GM12875 (cell line): ENCODE results near the gene TDRD9.

Experiments
- H3K4me3 ChIP-seq: one replicate; pipeline ENCODE4 v1.5.1; 2011; ENCODE audit warnings: low read depth, low read length, control low read depth
- TF ChIP-seq, protein P1 (sequence below): IDR thresholded peaks from 2 replicates; pipeline ENCODE4 v1.5.1; 2011; ENCODE audit warnings: low read depth, mild to moderate bottlenecking, control low read depth, inconsistent platforms, low read length, moderate library complexity, borderline replicate concordance; ENCODE audit not compliant: insufficient read depth

The TDRD9 gene

DNA sequence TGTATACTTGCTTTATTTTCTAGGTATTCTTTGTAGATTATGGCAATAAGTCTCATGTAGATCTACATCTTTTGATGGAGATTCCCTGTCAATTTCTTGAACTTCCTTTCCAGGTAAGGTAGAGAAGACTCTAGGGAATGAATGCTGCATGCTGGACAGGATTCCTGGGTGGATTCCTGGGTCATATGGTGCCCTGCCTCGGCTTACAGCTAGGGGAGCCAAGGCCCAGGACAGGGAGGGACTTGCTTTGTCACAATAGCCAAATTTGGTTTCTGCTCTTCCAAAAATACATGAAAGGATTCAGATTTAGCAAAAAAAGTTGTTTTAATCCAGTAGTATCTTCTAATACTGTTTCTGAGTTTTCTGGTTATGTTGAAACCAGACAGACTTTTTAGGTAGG lies 97.8 kb downstream of the TDRD9 start:
- TF ChIP-seq, protein P1, sequence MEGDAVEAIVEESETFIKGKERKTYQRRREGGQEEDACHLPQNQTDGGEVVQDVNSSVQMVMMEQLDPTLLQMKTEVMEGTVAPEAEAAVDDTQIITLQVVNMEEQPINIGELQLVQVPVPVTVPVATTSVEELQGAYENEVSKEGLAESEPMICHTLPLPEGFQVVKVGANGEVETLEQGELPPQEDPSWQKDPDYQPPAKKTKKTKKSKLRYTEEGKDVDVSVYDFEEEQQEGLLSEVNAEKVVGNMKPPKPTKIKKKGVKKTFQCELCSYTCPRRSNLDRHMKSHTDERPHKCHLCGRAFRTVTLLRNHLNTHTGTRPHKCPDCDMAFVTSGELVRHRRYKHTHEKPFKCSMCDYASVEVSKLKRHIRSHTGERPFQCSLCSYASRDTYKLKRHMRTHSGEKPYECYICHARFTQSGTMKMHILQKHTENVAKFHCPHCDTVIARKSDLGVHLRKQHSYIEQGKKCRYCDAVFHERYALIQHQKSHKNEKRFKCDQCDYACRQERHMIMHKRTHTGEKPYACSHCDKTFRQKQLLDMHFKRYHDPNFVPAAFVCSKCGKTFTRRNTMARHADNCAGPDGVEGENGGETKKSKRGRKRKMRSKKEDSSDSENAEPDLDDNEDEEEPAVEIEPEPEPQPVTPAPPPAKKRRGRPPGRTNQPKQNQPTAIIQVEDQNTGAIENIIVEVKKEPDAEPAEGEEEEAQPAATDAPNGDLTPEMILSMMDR, result no peak
- H3K4me3 ChIP-seq, result no peak overlapping the region

DNA sequence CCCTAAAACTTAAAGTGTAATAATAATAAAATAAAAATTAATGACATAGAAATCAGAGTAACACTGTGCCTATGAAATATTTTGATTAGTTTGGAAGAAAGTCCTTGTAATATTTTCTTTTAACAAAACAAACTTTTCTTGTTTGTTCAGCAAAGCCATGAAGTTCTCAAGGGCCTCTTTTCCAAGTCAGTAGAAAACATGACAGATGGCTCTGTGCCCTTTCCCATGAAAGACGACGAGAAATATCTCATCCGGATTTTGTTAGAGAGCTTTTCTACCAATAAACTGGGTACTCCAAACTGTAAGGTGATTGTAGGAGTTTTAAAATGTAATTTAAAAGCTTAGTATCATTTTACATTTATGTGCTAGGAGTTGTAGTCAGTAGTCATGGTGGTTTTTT lies 102.7 kb downstream of the TDRD9 start:
- TF ChIP-seq, protein P1, result no peak
- H3K4me3 ChIP-seq, result no peak overlapping the region

DNA sequence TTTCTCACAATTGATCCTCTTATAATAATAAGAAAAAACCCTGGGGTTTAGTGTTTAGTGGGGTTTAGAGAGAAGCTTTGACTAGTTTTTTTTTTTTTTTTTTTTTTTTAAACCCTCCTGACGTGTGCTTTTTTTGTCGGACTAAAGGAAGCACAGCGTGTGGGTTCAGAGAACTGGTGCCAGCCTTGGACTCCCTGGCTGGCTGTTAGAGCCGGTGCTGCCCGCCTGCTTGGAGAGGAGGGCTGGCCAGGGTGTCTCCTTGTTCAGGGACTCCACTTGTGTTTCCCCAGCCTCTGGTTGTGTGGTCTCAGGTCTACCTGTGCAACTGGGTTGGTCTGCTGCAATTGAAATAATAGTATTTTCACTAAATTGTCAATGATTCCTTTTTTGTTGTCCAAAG lies 103.1 kb downstream of the TDRD9 start:
- TF ChIP-seq, protein P1, result no peak
- no peak overlapping the region for H3K4me3 ChIP-seq

DNA sequence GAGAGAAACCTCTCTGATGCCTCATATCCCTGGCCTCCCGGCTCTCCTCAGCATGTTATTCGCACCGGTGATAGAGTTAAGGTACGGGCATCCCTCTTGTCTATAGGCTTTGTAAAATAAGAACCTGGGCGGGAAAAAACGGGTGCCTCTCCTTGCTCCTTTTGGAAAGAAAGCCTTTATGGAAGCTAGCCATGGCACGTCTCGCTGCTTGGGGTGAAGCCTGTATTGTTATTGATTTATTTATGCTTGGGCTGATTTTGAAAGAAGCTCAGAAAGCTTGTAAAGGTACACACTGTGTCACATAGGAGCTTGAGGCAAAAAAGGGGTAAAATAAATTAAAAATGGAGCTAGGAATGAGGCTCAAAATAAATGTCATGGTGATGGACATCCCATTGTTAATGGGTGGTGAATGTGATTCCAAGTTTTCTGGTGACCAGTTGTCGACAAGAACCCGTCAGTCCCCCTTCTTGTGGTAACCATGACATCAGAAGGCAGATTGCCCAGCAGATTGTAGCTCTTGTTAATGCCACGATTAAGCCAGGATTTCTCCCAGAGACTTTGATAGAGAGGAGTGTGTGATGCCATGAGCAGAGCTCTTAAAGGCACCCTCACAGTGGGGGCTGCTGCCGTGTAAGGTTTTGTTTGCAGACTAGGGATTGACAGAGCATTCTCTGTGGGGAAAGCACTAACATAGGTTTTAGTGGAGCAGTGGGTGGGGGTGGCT lies 106.9 kb downstream of the TDRD9 start:
- H3K4me3 ChIP-seq, result no peak overlapping the region
- TF ChIP-seq, protein P1, result no peak

DNA sequence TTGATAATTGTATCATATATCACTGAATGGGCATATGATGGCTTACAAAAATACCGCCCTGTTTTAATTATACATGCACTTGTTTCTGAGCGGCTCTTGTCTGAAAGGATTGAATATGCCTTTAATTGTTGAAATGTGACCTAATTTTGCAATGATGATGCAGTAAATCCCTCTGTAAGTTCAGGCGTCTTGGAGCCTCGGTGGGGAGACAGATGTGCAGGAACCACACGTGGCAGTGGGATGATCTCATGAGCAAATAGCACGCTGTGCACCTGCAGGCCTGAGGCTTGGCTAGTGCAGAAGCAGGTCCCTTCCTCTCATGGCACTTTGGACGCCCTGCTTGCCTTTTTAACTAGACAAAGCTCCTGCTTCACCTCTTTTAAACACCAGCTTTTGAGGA lies 108.0 kb downstream of the TDRD9 start:
- no peak overlapping the region for H3K4me3 ChIP-seq

DNA sequence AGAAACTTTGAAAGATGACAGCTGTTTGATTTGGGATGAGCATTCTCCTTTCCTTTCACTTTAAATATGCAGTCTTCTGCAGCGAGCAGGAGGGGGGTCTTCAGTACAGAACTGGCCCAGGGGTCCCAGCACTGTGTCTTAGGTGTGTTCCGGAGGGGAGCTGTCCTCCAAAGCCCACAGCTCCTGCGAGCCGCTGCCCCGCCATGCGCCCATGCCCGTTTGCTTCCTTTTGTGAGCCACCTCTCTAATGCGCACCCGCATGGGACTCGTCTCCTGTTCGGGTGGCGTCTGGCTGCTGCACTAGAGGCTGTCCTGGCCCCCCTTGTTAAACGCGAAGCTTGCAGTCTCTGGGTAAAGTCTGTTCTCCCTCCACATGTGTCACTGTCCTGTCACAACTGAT lies 108.8 kb downstream of the TDRD9 start:
- H3K4me3 ChIP-seq, result no peak overlapping the region
- TF ChIP-seq, protein P1, result no peak

More for the DNA sequence above, 108.0 kb downstream of the TDRD9 start:
- TF ChIP-seq, protein P1, result no peak

DNA sequence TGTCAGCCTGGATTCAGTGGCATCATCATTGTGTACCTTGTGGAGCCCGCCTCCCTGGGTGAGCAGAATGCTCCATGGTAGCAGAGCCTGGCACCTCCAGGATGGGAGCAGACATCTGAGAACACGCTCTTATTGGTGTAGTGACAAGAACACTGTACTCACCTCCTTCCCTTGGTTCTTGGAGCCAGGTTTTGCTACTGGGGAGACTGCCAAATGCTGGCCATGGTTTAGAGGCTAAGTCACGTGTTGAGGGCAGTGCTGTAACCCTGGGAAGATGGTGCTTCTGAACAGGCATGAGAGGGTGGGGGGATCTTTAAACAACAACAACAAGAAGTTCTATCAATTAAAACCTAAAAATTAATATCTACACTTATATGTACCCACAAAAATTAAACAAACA lies 109.6 kb downstream of the TDRD9 start:
- H3K4me3 ChIP-seq, result no peak overlapping the region
- TF ChIP-seq, protein P1, result no peak
